Measurements from ENCODE around the gene FOXN3.

DNA sequence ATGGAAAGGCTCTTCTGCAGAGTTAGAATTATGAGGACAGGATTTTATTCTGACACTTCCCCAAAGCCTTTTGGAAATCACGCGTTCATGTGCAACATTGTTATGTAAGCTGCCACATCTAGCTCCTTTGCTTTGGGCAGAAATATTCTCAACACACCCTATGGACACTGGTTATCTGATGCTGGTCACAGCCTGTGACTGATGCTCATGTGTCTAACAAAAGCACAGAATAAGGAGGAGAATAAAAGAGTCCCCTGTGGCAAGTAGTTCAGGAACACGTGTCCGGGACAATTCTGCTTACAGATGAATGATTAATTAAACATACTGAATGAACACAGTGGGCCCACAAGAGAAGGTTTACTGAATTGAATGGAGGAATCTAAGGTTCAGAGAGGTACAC lies 22.1 kb downstream of the FOXN3 start:
- TF ChIP-seq POLR2A (IDR thresholded peaks at IDR 0.05) (no peak), EP300 (IDR thresholded peaks at IDR 0.05; ENCODE audit: low read depth) (no peak)
- TF ChIP-seq, protein P1, sequence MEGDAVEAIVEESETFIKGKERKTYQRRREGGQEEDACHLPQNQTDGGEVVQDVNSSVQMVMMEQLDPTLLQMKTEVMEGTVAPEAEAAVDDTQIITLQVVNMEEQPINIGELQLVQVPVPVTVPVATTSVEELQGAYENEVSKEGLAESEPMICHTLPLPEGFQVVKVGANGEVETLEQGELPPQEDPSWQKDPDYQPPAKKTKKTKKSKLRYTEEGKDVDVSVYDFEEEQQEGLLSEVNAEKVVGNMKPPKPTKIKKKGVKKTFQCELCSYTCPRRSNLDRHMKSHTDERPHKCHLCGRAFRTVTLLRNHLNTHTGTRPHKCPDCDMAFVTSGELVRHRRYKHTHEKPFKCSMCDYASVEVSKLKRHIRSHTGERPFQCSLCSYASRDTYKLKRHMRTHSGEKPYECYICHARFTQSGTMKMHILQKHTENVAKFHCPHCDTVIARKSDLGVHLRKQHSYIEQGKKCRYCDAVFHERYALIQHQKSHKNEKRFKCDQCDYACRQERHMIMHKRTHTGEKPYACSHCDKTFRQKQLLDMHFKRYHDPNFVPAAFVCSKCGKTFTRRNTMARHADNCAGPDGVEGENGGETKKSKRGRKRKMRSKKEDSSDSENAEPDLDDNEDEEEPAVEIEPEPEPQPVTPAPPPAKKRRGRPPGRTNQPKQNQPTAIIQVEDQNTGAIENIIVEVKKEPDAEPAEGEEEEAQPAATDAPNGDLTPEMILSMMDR (IDR thresholded peaks at IDR 0.05), result no peak

All from transverse colon (tissue), 3 donors.